GM21723 (cell line): ENCODE measurements around the gene RPSA.
"Not testable (repeated sequence)": the region's sequence is repeated elsewhere in the genome, so short reads cannot be mapped to it uniquely, and the experiment has no call there.

Experiments used
- ATAC-seq: cut with Tn5 transposase; IDR thresholded peaks from one replicate; pipeline ENCODE4 v1.9.1; 2021; ENCODE audit warnings: mild to moderate bottlenecking, moderate library complexity; ENCODE audit not compliant: unreplicated experiment

Gene RPSA

GRCh38 chr3:39418556-39419225 lies 12.2 kb downstream of the RPSA start:
- not testable (repeated sequence) for ATAC-seq

GRCh38 chr3:39419742-39420315 lies 13.3 kb downstream of the RPSA start:
- no peak for ATAC-seq

- ATAC-seq, result no peak
Measured at GRCh38 chr3:39420543-39420942, 14.0 kb downstream of the RPSA start.

GRCh38 chr3:39423436-39423970 lies 17.0 kb downstream of the RPSA start:
- ATAC-seq, result no peak

GRCh38 chr3:39426312-39426711 lies 19.8 kb downstream of the RPSA start:
- no peak for ATAC-seq

- ATAC-seq, result no peak
Measured at GRCh38 chr3:39427506-39427905, 21.0 kb downstream of the RPSA start.

GRCh38 chr3:39428745-39429201 lies 22.3 kb downstream of the RPSA start:
- no peak for ATAC-seq

GRCh38 chr3:39429466-39429865 lies 22.9 kb downstream of the RPSA start:
- no peak for ATAC-seq

- no peak for ATAC-seq
Measured at GRCh38 chr3:39432342-39432741, 25.8 kb downstream of the RPSA start.

GRCh38 chr3:39433642-39434041 lies 27.1 kb downstream of the RPSA start:
- ATAC-seq, result no peak

GRCh38 chr3:39434574-39434973 lies 28.1 kb downstream of the RPSA start:
- peak; percentile 59 for ATAC-seq

- ATAC-seq, result no peak
Measured at GRCh38 chr3:39435006-39435748, 28.7 kb downstream of the RPSA start.

GRCh38 chr3:39438880-39439279 lies 32.4 kb downstream of the RPSA start:
- ATAC-seq, result no peak

GRCh38 chr3:39440316-39440715 lies 33.8 kb downstream of the RPSA start:
- ATAC-seq, result no peak

GRCh38 chr3:39443530-39443929 lies 37.0 kb downstream of the RPSA start:
- no peak for ATAC-seq

- ATAC-seq, result no peak
Measured at GRCh38 chr3:39445927-39446326, 39.4 kb downstream of the RPSA start.

GRCh38 chr3:39446444-39446843 lies 39.9 kb downstream of the RPSA start:
- no peak for ATAC-seq

- ATAC-seq, result peak; percentile 89
Measured at GRCh38 chr3:39447637-39448483, 41.3 kb downstream of the RPSA start.

GRCh38 chr3:39448506-39449233 lies 42.1 kb downstream of the RPSA start:
- no peak for ATAC-seq

- ATAC-seq, result no peak
Measured at GRCh38 chr3:39449796-39450195, 43.3 kb downstream of the RPSA start.
